Kidney (tissue), 14 donors: ENCODE results near the gene TMEM273. TPM values are rescaled to one million over a fixed set of nuclear protein-coding genes. Genes with fewer than 3 reads are reported as not detected.

ENCODE experiments used
- DNase-seq, 5 donors: peaks; one replicate each; pipeline ENCODE4 v3.0.0-alpha.2; 2013 to 2020
- FAIRE-seq: peaks from 2 replicates; lab custom pipeline; 2012; peaks lifted over from hg19 to GRCh38; lab: Jason Lieb, UNC
- H3K27ac ChIP-seq, 2 donors: one replicate each; pipeline ENCODE4 v1.7.0; 2013; ENCODE audit warnings: low read depth in 2 of 2, low read length in 2 of 2, inconsistent platforms in 1 of 2
- H3K27me3 ChIP-seq: one replicate; pipeline ENCODE4 v1.7.1; 2013; ENCODE audit warnings: low read length, inconsistent platforms; ENCODE audit not compliant: control insufficient read depth, insufficient read depth
- H3K36me3 ChIP-seq, 3 donors: one replicate each; pipeline versions ENCODE4 v1.7.0 to v1.7.1; 2013; ENCODE audit warnings: low read length in 3 of 3, control low read depth in 1 of 3, inconsistent platforms in 1 of 3; ENCODE audit not compliant: insufficient read depth in 3 of 3, control insufficient read depth in 2 of 3
- H3K4me1 ChIP-seq, 3 donors: one replicate each; pipeline versions ENCODE4 v1.7.0 to v1.7.1; 2013; ENCODE audit warnings: low read length in 3 of 3, inconsistent platforms in 1 of 3, low read depth in 1 of 3; ENCODE audit not compliant: control insufficient read depth in 2 of 3, insufficient read depth in 2 of 3
- H3K4me3 ChIP-seq, 3 donors: one replicate each; pipeline versions ENCODE4 v1.7.0 to v1.8.1; 2013; ENCODE audit warnings: low read length in 3 of 3, control low read depth in 1 of 3, inconsistent platforms in 1 of 3
- H3K9ac ChIP-seq, 3 donors: one replicate each; pipeline versions ENCODE4 v1.7.0 to v1.7.1; 2013; ENCODE audit warnings: low read length in 3 of 3, control low read depth in 1 of 3, inconsistent platforms in 1 of 3
- H3K9me3 ChIP-seq, 3 donors: one replicate each; pipeline versions ENCODE4 v1.7.0 to v1.7.1; 2013; ENCODE audit warnings: low read length in 3 of 3, control low read depth in 1 of 3, inconsistent platforms in 1 of 3; ENCODE audit not compliant: control insufficient read depth in 2 of 3, insufficient read depth in 1 of 3
- CTCF ChIP-seq: IDR thresholded peaks from 3 replicates; pipeline ENCODE4 v1.5.1; 2012; ENCODE audit warnings: mild to moderate bottlenecking, moderate library complexity, borderline replicate concordance; ENCODE audit not compliant: insufficient read depth; ENCODE audit errors: extremely low read depth
- intact Hi-C: fragments of 100-400 bp; cut with DNase I; formaldehyde crosslinking; loops from one replicate; pipeline ENCODE4 v1.11.1; 2022
- polyA plus RNA-seq: library from polyadenylated mRNA; stranded (reverse); fragments of 350-450 nt; fragmentation: Illumina TruSeq; extraction: RNeasy Lipid Tissue Mini Kit (QIAGEN cat#74804); gene quantifications from one replicate; pipeline ENCODE4 v1.2.3, GENCODE V29; 2014; ENCODE audit warnings: low read depth, low replicate concordance; ENCODE audit not compliant: insufficient read depth
- total RNA-seq: library from RNA; stranded (reverse); fragmentation: NEBNext Ultra II Directional; extraction: Animal tissue kit (Norgen Biotek cat#: 25700); gene quantifications from one replicate; pipeline ENCODE4 v1.2.1, GENCODE V29; 2021
- donor health status: control.
- donor health status: control.
- donor health status: control.
- donor health status: control.
- donor health status: control.
- donor health status: DM: yes; HTN: yes; CAD: no.
- donor health status: Normal renal cell carcinoma (clear cell type).

The TMEM273 gene
- total and polyA plus RNA-seq, 2 donors from 2014 or later, result 3.2 to 16.8 TPM

GRCh38 chr10:49160110-49160509 is 28.1 kb downstream of the TMEM273 start:
- intact Hi-C loops, result loop anchor here (10.0 kb wide), 1 partner anchor 185 kb away; no protein-coding TSS in a partner anchor
- Histone ChIP-seq H3K9me3 (no peaks in the 10 kb centered on the region), H3K36me3 (no peaks in the 10 kb centered on the region), H3K4me3 (no peak overlapping the region), H3K27me3 (no peaks in the 10 kb centered on the region), H3K27ac (no peak overlapping the region), H3K9ac (no peak overlapping the region), H3K4me1 (no peaks in the 10 kb centered on the region)
- FAIRE-seq, result no peak
- no peak for DNase-seq
- no peak for TF ChIP-seq CTCF

- no peak for TF ChIP-seq CTCF
- Histone ChIP-seq H3K27me3 (no peaks in the 10 kb centered on the region), H3K4me1 (no peaks in the 10 kb centered on the region), H3K27ac (no peak overlapping the region), H3K36me3 (no peaks in the 10 kb centered on the region), H3K9ac (no peak overlapping the region), H3K4me3 (no peak overlapping the region), H3K9me3 (no peaks in the 10 kb centered on the region)
- DNase-seq, result no peak
- intact Hi-C loops, result no loop called here
- FAIRE-seq, result no peak
Observed at GRCh38 chr10:49158915-49159314, 29.3 kb downstream of the TMEM273 start.

GRCh38 chr10:49158404-49158803 is 29.8 kb downstream of the TMEM273 start:
- no peak for DNase-seq
- Histone ChIP-seq H3K4me3 (no peak overlapping the region), H3K27me3 (no peaks in the 10 kb centered on the region), H3K9me3 (no peaks in the 10 kb centered on the region), H3K36me3 (no peaks in the 10 kb centered on the region), H3K9ac (no peak overlapping the region), H3K4me1 (no peaks in the 10 kb centered on the region), H3K27ac (no peak overlapping the region)
- TF ChIP-seq CTCF, result no peak
- FAIRE-seq, result no peak
- intact Hi-C loops, result no loop called here

- H3K9me3 ChIP-seq, result no peaks in the 10 kb centered on the region
- no peak for FAIRE-seq
- no peaks in the 10 kb centered on the region for H3K36me3 ChIP-seq
- TF ChIP-seq CTCF, result no peak
- no peak for DNase-seq
- no peak overlapping the region for H3K9ac ChIP-seq
- intact Hi-C loops, result no loop called here
- H3K27me3 ChIP-seq, result no peaks in the 10 kb centered on the region
- no peak overlapping the region for H3K4me3 ChIP-seq
- H3K27ac ChIP-seq, result no peak overlapping the region
- H3K4me1 ChIP-seq, result no peaks in the 10 kb centered on the region
Observed at GRCh38 chr10:49157229-49157628, 31.0 kb downstream of the TMEM273 start.
